C1 segment of cervical spinal cord (tissue), 14 donors: ENCODE results near the gene ZNF777.
"Not testable (repeated sequence)": the region's sequence is repeated elsewhere in the genome, so short reads cannot be mapped to it uniquely, and the experiment has no call there.

Experiments
- DNase-seq, 14 donors: peaks; one replicate each; lab custom pipeline; 2025; lab: John Stamatoyannopoulos, UW

The ZNF777 gene

DNA sequence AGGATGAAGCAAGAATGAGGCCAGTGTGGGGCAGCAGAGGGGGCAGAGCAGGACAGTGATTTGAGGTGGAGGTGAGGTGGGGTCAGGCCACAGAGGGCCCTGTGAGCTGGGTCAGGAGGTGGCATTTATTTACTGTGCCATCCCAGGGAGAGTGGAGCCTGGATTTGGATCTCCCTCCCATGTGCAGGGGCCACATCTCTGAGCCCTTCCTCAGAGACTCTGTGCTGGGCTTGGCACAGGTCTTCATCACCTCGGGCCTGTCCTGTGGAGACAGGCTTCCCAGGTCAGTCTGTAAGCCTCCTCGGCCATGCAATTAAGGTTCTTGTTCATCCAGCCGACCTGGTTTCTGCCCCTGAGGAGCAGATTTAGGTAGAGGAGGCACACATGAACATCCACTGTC, 40.9 kb downstream of the ZNF777 start:
- no peak for DNase-seq

DNA sequence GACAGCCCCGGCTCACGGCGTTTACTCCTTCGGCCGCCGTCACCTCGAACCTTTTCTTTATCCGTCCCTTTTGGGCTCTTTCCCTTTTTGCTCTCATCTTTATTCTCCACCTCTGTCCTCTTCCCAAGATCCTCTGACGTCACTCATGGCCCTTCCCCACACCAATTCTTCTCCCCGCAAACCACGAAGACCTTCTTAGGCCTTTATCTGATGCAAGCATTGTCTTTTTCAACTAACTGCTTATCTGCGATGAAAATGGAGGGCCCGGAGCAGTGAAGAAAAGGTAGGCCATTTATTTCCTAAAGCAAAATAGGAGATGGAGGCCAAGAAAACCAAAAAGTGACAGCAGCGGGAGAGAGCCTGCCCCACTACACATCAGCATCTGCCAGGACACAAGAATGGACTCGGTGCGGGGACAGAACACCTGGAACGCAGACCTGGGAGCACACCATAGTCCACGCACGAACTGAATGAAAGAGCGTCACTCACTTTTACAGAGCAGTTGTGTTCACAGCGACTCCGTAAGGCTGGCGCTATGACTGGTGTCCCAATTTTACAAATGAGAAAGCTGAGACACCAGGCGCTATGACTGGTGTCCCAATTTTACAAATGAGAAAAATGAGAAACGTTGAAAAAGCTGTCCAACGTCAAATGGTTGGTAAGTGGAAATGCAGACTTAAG, 45.3 kb downstream of the ZNF777 start:
- peak in 1 of 14 donors; percentile 77 for DNase-seq

GRCh38 chr7:149414745-149415390, 46.0 kb downstream of the ZNF777 start:
- peak in 11 of 14 donors; percentile 26 to 81 (median 32) for DNase-seq

- no peak for DNase-seq
Observed at GRCh38 chr7:149414171-149414570, 46.7 kb downstream of the ZNF777 start.

- DNase-seq: not testable (repeated sequence)
Observed at GRCh38 chr7:149413083-149413482, 47.8 kb downstream of the ZNF777 start.

GRCh38 chr7:149409895-149410294, 51.0 kb downstream of the ZNF777 start:
- DNase-seq: no peak

DNA sequence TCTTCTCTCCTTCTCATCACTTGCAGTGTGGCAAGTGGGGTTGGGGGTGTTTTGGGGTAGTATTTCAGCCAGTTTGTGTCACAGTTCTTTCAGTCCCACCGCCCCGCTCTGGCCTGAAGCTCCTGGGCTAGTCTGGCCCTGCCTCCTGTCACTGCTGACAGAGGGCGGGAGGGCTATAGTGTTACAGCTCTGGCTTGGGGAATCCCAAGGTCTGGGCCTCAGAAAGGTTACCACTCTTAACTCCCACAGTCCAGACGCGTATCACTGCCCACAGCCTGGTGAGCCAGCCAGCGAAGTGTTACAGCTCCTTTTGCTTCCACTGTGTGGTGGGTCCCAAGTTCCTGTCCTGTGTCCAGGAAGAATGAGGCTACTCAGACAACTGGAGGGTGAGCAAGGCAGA, 56.0 kb downstream of the ZNF777 start:
- no peak for DNase-seq

- DNase-seq: no peak
Observed at GRCh38 chr7:149404396-149404795, 56.5 kb downstream of the ZNF777 start.

- DNase-seq: no peak
Observed at GRCh38 chr7:149398195-149398820, 62.6 kb downstream of the ZNF777 start.

GRCh38 chr7:149397470-149398043, 63.3 kb downstream of the ZNF777 start:
- DNase-seq: no peak

GRCh38 chr7:149388550-149389335, 72.1 kb downstream of the ZNF777 start:
- not testable (repeated sequence) for DNase-seq

DNA sequence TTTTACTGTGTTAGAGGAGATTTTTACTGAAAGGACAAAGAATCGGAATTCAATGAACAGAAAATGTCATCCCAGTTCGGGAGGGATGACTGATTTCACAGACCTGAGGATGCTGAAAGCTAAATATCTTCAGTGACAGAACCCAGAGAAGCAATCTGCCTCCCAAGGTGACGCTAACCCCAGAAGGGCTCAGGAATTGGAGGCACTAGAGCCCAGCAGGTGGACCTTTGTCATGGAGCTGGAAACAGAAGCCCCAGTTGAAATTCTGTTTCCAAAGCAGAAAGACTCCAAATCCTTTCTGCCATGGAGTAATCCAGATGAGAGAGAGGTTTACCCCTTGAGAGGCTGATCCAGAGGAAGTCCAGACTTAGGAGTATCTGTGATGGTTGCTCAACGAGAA, 74.3 kb downstream of the ZNF777 start:
- not testable (repeated sequence) for DNase-seq

- no peak for DNase-seq
Observed at GRCh38 chr7:149385195-149385950, 75.5 kb downstream of the ZNF777 start.
